ENCODE measurements around the gene DYNC1LI2.
"Not testable (repeated sequence)": the region's sequence is repeated elsewhere in the genome, so short reads cannot be mapped to it uniquely, and the experiment has no call there.

The DYNC1LI2 gene

DNA sequence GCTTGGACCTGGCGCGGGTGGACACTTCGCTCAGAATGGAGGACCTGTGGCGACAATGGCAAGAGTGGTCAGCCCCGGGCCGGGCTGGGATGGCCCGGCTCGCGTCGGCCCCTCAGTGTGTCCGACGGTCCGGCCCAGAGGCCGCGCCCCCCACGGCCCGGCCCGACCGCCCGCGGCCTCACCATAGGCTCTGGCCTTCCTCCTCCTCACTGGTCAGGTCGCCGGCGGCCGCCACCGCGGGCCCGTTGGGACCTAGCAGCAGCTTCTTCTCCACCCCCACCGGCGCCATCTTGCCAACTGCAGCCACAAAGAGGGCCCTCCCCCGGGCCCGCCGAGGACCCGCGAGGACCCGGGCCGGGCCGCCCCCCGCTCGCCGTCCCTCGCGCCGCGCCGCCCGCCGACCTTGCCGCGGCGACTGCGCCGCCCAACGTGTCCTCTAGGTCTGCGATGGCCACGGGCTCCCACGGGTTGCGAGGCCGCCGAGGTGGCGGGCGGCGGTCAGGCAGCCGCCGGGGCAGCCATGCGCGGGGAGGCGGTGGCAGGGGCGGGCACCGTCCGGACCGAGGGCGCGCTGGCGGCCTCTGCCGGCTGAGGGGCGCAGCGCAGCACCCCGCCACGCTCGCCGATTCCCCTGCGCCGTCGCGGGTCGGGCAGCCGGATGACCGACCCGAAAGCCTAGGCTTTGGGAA lies at the start of gene DYNC1LI2:
DYNC1LI2 (minus strand) TSS at position 307 of the 689 bp plus-strand sequence; CDS start at position 289, 18 bp downstream.
- no peak for DNase-seq (ENCODE audit: low read depth)

DNA sequence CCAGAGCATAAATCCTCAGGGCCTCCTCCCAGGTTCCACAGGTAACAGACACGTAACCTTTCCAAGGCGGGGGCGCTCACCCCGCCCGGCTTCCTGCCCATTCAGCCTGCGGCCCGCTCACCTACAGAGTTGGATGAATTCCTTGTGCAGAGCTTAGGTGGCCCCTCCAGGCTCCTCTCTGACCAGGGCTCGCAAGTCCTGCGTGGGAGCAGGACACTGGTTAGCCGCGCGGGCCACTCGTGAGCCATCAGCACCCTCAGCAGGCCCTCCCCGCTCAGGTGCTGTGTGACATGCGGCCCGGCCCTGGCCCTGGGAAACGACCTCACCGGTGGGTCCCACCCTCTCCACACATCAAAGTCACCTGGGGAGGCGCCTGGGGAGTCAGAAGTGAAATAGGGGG lies 49.4 kb upstream of the DYNC1LI2 start:
- DNase-seq (ENCODE audit: low read depth) = no peak

DNA sequence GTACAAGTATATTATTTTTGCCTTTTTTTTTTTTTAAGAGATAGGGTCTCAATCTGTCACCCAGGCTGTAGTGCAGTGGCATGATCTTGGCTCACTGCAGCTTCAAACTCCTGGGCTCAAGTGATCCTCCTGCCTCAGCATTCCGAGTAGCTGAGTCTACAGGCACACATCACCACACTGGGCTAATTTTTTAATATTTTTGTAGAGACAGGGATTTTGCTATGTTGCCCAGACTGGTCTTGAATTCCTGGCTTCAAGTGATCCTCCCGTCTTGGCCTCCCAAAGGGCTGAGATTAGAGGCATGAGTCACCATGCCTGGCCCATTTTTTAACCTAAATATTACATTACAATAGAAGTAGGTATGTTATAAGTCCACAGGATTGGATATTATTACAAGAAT lies 46.8 kb upstream of the DYNC1LI2 start:
- no peak for DNase-seq (ENCODE audit: low read depth)

DNA sequence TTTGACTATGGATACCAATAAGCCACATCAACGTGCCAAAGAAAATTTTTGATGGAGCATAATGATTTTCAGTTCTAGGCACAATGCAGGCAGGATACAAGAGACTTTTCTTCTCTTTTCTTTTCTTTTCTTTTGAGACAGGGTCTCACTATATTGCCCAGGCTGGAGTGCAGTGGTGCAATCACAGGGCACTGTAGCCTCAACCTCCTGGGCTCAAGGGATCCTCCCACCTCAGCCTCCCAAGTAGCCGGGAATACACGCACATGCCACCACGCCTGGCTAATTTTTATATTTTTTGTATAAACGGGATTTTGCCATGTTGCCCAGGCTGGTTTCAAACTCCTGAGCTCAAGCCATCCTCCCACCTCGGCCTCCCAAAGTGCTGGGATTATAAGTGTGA lies 42.6 kb upstream of the DYNC1LI2 start:
- DNase-seq (ENCODE audit: low read depth) = not testable (repeated sequence)

DNA sequence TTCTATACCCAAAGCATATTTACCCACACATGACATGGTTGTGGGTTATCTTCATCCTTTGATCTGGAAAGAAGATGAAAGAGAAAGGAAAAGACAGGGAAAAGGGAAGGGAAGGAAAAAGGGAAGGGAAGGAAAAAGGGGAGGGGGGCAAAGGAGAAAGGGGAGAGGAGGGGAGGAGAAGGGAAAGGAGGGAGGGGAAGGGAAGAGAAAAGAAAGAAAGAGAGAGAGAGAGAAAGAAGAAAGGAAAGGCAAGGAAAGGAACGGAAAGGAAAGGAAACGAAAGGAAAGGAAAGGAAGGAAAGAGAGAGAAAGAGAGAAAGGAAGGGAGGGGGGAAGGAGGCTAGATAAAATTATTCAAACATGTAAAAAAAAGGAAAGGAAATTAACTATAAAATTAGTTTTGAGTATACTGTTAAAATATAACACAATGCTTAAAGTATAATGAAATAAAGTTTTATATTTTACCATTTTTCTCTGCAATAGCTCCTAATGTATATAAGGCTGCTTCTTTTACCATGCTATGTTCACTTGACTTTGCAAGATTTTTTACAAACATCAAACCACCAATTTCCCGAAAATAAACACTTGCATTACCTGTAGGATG lies 38.8 kb upstream of the DYNC1LI2 start:
- no peak for DNase-seq (ENCODE audit: low read depth)

DNA sequence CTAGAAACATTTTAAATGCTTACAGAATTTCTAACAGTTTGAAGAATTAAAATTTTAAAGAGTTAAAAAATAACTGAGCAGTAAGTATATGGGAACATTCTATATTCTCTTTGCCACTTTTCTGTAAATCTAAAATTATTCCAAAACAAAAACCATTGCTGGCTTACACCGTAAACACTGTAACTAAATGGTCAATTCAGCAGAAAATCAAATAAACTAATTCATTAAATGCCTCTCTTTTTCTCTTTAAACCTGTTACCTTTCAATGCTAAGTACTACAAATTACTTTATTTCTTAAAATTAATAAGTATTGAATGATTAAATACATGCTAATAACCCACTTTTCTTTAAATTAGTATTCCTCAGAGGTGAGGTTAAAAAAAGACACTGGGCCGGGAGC lies 36.0 kb upstream of the DYNC1LI2 start:
- DNase-seq (ENCODE audit: low read depth) = no peak

DNA sequence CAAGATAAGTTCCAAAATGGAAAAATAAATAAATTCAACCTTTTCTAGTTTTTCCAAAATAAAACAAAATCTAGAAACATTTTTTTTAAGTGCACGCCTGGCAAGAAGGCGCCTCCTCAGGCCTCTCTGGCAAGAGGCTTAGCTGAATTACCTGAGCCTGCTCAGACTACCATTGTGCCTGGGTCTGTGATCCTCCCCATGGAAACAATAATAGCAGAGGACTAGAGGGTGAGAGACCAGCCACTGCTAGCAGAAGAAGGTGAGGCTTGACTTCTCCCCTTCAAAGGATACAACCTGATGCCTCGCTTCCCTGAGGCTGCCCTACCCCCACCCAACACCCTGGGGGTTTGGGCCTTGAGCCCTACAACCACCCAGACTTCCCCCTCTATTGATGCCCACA lies 35.1 kb upstream of the DYNC1LI2 start:
- no peak for DNase-seq (ENCODE audit: low read depth)

DNA sequence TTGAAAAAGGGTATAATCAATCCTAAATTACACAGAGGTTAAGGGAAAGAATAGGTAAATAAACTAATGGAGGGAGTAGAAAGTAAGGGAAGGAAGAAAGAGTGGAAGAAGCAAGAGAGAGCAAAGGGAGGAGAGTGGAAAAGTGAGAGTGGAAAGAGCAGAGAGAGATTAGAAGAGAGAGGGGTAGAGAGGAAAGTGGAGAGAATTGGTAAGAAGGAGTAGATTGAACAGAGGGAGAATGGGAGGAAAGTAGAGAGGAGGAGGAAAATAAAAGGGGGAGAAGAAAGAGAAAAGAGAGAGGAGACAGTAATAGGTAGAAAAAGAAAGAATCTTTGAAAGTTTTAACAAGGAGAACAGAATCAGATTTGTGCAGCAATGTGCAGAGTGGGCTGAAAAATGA lies 25.0 kb upstream of the DYNC1LI2 start:
- no peak for DNase-seq (ENCODE audit: low read depth)

DNA sequence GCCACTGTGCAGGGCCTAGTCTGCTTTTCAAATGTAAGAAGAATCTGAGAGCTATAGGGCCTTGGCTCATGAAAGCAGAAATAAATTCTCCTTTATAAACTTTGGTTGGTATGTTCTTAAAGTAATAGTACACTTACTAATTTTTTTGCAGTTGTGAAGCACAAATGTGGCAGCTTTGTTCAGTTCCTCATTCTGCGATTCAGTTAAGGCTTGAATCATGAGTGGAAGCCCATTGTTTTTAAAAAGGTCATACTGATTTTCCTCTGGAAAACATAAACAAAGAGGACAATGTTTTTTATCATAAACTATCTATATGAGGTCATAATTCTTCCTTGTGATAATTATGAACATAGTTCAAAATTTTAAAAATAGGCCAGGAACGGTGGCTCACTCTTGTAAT lies 23.6 kb upstream of the DYNC1LI2 start:
- no peak for DNase-seq (ENCODE audit: low read depth)

DNA sequence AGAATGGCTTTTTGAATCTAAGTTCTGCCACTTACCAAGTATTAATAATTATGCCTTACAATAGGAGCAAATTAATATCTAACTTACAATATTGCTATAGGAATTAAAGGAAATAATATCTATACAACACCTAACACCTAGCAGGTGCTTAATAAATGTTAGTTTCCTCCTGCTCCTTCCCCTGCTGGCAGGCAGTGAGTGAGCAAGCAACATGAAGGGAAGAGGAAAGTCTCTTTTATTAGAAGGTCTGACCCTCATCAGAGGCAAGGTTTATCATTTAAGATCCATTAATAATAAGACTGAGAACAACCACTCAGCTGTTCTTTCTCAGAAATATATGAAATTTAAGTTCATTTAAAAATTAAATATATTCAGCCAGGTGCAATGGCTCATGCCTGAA lies 6.7 kb upstream of the DYNC1LI2 start:
- DNase-seq (ENCODE audit: low read depth) = no peak

DNA sequence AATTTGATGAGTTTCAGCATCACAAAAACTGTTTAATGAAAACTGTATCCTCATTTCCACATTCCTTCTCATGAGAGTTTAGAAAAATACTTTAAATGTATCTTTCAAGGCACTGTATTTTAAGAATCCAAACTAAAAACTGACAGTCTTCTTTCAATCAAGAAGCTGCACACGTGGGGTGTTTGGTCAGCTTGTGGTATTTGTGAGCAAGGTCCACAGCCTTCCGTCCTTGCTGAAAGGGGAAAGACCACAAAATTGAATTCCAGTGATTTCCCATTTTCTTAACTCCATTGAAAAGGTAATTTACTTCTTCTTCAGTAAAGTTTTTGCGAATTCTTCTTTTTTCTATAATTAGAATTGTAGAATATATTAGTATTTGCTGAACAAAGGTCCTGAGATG lies 3.4 kb upstream of the DYNC1LI2 start:
- DNase-seq (ENCODE audit: low read depth) = no peak

DNA sequence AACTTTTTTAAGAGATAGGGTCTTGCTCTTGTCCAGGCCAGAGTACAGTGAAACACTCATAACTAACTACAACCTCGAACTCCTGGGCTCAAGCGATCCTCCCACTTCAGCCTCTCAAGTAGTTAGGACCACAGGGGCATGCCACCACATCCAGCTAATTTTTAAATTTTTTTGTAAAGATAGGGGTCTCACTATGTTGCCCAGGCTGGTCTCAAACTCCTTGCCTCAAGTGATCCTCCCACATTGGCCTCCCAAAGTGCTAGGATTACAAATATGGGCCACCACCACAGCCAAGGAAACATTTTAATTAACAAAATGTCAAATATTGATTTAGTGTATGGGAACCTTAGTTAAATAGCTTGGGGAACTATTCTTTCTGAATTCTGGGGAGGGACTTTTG lies 2.8 kb upstream of the DYNC1LI2 start:
- DNase-seq (ENCODE audit: low read depth) = no peak

DNA sequence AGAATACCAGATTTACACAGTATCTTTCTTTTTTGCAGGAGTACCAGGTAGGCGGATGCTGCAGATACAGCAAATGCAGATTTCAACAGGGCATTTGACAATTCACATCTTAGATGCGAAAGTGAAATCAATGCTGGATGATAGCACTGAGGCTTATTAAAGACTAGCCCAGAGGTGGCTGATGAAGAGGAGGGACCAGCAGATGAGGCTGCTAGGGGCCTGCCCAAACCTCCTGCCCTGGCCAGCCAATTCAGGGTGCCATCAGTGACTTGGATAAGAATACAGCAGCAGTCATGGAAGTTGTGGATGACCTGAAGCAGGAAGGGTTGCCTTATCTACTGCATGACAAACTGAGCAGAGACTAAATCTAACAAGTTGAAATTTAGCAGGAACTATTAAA lies 1.5 kb upstream of the DYNC1LI2 start:
- DNase-seq (ENCODE audit: low read depth) = no peak

DNA sequence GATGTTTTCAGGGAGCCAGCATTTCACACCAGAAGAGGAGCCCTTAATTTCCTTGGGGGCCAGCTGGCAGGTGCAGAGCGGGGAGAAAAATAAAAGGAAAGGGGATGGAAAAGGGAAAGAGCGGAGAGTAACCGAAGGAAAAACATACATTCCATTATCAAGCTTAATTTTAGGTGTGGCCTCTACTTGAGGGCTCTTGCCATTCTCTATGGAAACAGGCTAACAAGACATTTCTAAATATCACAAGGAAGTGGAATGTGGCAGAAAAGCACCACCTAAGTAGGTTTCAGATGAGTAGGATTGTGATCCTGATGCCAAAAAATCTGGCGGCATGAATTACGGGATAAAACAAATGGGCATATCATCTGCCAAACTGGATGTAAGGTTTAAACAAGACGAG lies 970 bp upstream of the DYNC1LI2 start:
- no peak for DNase-seq (ENCODE audit: low read depth)

DNA sequence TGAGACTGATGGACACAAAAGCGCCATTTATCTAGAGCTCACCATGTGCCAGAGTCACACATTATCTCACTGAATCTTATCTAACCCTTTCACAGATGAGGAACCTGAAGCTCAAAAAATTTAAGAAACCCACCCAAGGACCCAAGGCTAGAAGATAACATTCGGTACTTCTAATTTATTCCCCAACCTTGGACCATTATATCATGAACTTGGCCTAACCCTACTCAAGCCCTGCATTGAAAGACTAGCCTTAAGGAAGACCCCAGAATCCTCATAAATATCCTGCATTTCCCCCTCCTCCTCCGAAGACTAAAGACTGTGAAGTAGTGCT lies 548 bp upstream of the DYNC1LI2 start:
- DNase-seq (ENCODE audit: low read depth) = no peak

DNA sequence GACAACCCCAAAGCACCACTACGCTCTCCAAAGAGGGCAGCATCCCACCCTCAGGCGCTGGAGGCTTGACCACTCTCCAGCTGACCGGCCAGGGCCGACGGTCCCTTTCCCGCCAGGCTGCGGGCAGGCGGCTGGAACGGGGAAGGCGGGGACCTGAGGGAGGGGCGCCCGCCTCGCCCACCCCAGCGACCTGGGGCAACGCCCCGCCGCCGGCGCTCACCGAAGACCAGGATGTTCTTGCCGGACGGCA lies 431 bp downstream of the DYNC1LI2 start:
- DNase-seq (ENCODE audit: low read depth) = no peak

DNA sequence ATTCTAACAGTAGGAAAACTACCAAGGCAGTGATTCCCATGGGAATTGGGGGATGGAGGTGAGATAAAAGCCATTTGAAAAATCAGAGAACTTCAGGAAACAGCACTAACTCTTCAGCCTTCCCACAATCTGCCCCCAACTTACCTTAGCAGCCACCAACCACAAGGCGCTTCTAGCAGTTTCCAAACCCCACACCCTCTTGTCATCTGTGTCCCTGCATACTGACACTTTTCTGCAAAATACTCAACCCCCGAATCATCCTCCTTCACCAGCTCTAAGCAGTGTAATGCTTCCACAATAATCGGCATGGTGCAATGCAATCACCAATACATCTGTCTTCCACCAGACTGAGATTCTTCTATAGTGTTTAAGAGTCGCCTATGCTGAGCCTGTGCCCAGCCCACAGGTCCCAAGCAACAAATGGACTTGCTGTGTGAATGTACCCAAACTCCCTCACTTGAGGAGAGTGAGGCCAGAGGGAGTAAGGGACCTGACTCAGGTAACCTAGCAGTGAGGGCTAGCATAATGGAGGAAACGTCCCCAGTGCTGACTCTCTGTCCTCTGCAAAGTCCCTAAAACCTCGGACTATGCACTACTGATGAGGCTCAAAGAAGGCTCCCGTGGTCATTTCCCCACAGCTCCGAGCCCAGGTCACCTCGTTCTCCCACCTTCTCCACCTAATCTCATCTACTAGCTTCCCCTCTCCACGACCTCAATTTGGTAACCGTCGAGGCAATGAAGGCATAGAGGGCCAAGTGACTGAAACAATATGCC lies 943 bp downstream of the DYNC1LI2 start:
- no peak for DNase-seq (ENCODE audit: low read depth)

DNA sequence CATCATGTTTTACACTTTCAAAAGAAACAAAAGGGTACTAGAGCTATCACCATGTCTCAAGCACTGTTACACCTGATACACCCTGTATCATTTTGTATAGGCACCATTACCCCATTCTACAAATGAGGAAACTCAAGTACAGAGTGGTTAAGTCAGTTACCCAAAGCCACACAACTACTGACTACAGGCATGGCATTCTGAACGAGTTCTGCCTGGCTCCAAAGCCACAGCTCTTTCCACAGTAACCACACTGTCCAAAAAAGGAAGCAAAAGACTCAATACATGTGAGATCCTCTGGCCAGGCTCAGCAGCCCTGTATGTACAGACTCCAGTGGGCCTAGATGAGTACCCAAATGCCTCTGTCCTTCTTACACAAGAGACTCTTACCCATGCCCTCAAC lies 4.7 kb downstream of the DYNC1LI2 start:
- DNase-seq (ENCODE audit: low read depth) = no peak

DNA sequence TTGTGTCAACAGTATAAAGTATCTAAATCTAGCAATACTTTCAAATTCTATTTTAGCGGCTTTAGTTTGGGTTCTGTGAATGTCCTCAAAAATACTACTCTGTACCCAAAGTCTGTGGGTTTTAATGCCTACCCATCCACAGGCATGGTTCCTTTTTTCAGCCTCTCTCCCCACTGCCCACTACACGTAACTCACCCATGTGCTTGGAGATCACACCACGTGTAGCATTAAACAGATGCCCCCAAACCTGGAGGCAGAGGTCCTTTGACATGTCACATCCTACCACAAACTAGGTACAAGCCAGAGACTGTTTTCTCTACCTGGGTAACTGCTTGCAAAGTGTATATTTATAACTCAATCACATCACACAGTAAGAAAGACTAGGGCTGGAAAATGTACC lies 5.4 kb downstream of the DYNC1LI2 start:
- DNase-seq (ENCODE audit: low read depth) = no peak

DNA sequence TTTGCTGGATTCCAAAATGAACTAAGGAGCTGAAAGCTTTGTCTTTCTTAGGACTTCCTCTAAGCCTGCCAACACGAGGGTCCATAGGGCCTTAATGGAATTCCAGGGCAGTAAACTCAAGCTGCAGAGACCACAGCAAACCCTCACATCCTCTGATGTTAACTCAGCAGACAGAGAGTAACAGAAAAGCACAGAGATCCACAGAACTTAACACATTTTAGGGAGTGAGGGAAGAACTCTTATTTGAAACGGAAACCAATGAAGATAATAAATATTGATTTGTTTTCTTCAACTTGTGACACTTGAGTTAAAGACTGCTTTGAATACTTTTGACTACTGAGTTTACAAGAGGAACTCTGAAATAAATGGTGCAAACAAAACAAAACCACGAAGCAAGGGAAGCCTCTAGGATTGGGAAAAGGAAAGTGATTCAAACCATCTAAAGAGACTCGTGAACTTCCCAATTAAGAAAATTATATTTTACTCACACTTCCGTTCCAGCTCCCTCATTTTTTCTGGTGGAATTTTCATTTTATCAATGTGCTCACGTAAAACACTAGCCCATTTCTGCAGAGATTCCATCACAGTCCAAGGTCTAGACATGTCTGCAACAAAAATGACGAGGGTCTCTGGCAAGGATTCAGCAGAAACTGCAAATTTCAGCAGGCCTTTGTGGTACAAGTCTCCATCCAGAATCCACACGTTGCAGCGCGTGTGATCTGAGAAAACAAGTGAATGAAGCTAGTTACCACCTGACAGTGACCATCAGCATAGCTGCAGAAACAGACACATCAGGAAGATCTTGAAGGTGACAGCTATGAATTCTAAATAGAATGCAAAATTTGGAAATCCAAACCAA lies 9.2 kb downstream of the DYNC1LI2 start:
- DNase-seq (ENCODE audit: low read depth) = no peak

DNA sequence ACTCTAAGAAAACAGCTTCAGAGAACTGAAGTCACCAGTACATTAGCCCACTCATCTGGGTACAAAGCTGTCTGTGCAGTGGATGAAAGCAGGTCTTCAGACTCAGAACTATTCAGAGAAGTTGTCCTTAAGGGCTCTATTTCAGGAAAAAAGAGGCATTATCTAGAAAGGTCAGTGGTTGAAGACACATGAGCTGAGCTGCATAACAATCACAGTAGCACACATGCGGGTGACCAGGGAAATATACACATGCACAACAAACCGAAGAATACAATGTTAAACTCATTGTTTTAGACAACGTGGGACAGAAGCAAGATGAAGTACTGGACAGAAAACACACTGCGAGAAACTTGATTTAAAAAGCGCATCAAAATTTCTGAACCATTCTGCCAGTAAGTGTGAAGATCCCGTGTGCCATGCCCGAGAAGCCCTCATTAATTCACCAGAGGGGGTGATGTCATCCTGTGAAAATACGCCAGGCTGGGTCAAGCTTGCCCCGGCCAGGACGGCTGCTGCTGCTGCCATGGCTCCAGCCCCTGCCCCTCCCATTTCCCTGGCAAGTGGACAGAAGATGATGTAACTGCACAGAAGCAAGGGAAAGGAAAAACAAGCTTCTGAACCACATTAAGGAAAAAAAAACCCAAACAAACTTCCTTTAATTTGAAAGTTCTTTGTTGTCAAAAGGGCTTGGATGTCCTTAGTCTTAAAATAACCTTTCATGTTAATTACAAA lies 10.1 kb downstream of the DYNC1LI2 start:
- no peak for DNase-seq (ENCODE audit: low read depth)

DNA sequence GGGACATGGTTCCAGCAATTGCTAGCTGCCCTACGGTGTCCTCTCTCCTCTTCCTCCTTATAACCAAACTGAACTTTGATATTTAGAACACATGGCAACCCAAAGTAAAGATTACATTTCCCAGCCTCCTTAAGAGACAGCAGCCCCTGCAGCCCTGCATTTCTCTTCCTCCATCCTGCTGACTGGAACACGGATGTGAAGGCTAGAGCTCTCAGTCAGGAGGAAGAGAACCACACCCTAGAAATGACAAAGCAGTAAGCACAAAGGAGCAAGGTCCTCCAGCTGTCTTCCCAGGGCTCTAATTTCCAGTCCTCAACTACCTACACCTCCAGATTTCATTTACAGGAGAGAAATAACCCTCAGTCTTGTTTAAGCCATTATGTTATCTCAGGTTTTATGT lies 10.9 kb downstream of the DYNC1LI2 start:
- DNase-seq (ENCODE audit: low read depth) = no peak
